GM12878 (cell line): ENCODE data around the gene SLC34A3. TPM values are rescaled to one million over a fixed set of nuclear protein-coding genes. Genes with fewer than 3 reads are reported as not detected.

Experiments used
- ATAC-seq: fragments of 200-7000 bp; cut with Tn5 transposase; 3 replicates; pipeline ENCODE4 v1.9.1; 2020; ENCODE audit warnings: mild to moderate bottlenecking, moderate library complexity
- BruUV-seq: library from RNA; stranded (reverse); fragments of 400-500 nt; replicated peaks from 2 replicates; lab custom pipeline; 2021; lab: Mats Ljungman, UMichigan
- CTCF ChIA-PET: fragments of 300-600 bp; sonication (Branson Sonifier 250); formaldehyde crosslinking; extraction: SDS; loops from one replicate; lab custom pipeline; 2021; ENCODE audit warnings: inconsistent platforms; lab: Yijun Ruan, JAX
- POLR2A ChIA-PET: fragments of 350-600 bp; formaldehyde crosslinking; extraction: SDS; loops from one replicate; lab custom pipeline; 2021; ENCODE audit warnings: inconsistent platforms; lab: Charles Lee
- RAD21 ChIA-PET: fragments of 300-600 bp; sonication (Branson Sonifier 250); formaldehyde crosslinking; loops from one replicate; lab custom pipeline; 2023; ENCODE audit warnings: antibody characterized with exemption; ENCODE audit not compliant: unreplicated experiment; lab: Charles Lee
- SMC1A ChIA-PET: fragments of 300-600 bp; sonication (Branson Sonifier 250); formaldehyde crosslinking; loops from one replicate; lab custom pipeline; 2023; ENCODE audit not compliant: unreplicated experiment, uncharacterized antibody; lab: Charles Lee
- DNase-seq: peaks from one replicate; pipeline ENCODE4 v3.0.0-alpha.2; 2011; ENCODE audit warnings: low read depth, low spot score
- FAIRE-seq: peaks from 3 replicates; lab custom pipeline; 2011; peaks lifted over from hg19 to GRCh38; lab: Jason Lieb, UNC
- H2AFZ ChIP-seq: 2 replicates; pipeline ENCODE4 v1.6.0; 2011; ENCODE audit warnings: low read depth, low read length, control low read depth; ENCODE audit not compliant: control insufficient read depth
- H3K27ac ChIP-seq: 2 replicates; pipeline ENCODE4 v1.5.1; 2011; ENCODE audit warnings: control low read depth; ENCODE audit not compliant: control insufficient read depth, insufficient read depth
- H3K27me3 ChIP-seq, 2 experiments: replicated peaks in 1 of 2; 2 replicates each; pipeline versions ENCODE4 v1.6.0 to v1.6.1; 2011; ENCODE audit warnings: low read length in 1 of 2; ENCODE audit not compliant: control insufficient read depth in 2 of 2, insufficient read depth in 2 of 2
- H3K36me3 ChIP-seq, 2 experiments: 2 replicates each; pipeline ENCODE4 v1.5.1; 2011; ENCODE audit warnings: low read length in 1 of 2; ENCODE audit not compliant: control insufficient read depth in 2 of 2, insufficient read depth in 2 of 2
- H3K4me1 ChIP-seq: 2 replicates; pipeline ENCODE4 v1.6.1; 2011; ENCODE audit warnings: mild to moderate bottlenecking, low read length, moderate library complexity, mixed read lengths; ENCODE audit not compliant: control insufficient read depth, insufficient read depth
- H3K4me2 ChIP-seq: 2 replicates; pipeline ENCODE4 v1.6.0; 2011; ENCODE audit warnings: control low read depth; ENCODE audit not compliant: control insufficient read depth, insufficient read depth
- H3K4me3 ChIP-seq: fragments of 200-600 bp; sonication (generic); 2 replicates; pipeline ENCODE4 v1.5.1; 2016
- H3K79me2 ChIP-seq: 2 replicates; pipeline ENCODE4 v1.6.0; 2011; ENCODE audit warnings: low read length; ENCODE audit not compliant: control insufficient read depth, insufficient read depth
- H3K9ac ChIP-seq: 2 replicates; pipeline ENCODE4 v1.8.0; 2011; ENCODE audit warnings: low read length, control low read depth, mixed read lengths; ENCODE audit not compliant: control insufficient read depth, insufficient read depth
- H3K9me3 ChIP-seq: replicated peaks from 3 replicates; pipeline ENCODE4 v1.5.1; 2011; ENCODE audit warnings: mild to moderate bottlenecking, low read length; ENCODE audit not compliant: control insufficient read depth, insufficient read depth
- H4K20me1 ChIP-seq: 2 replicates; pipeline ENCODE4 v1.6.0; 2011; ENCODE audit not compliant: control insufficient read depth, insufficient read depth
- ASH2L ChIP-seq: fragments of 300-600, 200-600 bp; sonication (generic); IDR thresholded peaks from 2 replicates; pipeline ENCODE4 v1.6.1; 2017; ENCODE audit warnings: low read depth, mild to moderate bottlenecking, borderline replicate concordance
- CBFB ChIP-seq: IDR thresholded peaks from 2 replicates; pipeline ENCODE4 v1.6.1; 2016; ENCODE audit warnings: antibody characterized with exemption, low read depth
- CHD1 ChIP-seq: IDR thresholded peaks from 2 replicates; pipeline ENCODE4 v1.6.1; 2012; ENCODE audit warnings: low read depth, low read length, improper control_type of control experiment
- DPF2 ChIP-seq: fragments of 450-650 bp; IDR thresholded peaks from 2 replicates; pipeline ENCODE4 v1.6.1; 2017; ENCODE audit warnings: mild to moderate bottlenecking
- ETV6 ChIP-seq, 2 experiments: fragments of 450-650 bp in 1 of 2; IDR thresholded peaks in 1 of 2; conservative IDR thresholded peaks in 1 of 2; 2 replicates each; pipeline ENCODE4 v1.6.1; 2014; ENCODE audit warnings: antibody characterized with exemption in 1 of 2, borderline replicate concordance in 1 of 2, low read depth in 1 of 2, mild to moderate bottlenecking in 1 of 2, moderate library complexity in 1 of 2
- FOS ChIP-seq: IDR thresholded peaks from 3 replicates; pipeline ENCODE4 v1.6.1; 2011; ENCODE audit warnings: borderline replicate concordance; ENCODE audit not compliant: insufficient read length; ENCODE audit errors: extremely low read depth
- GATAD2B ChIP-seq: fragments of 450-650 bp; conservative IDR thresholded peaks from 2 replicates; pipeline ENCODE4 v1.6.1; 2017; ENCODE audit warnings: low read depth, mild to moderate bottlenecking, moderate library complexity
- JUND ChIP-seq: IDR thresholded peaks from 2 replicates; pipeline ENCODE4 v1.6.1; 2012; ENCODE audit warnings: low read depth, mild to moderate bottlenecking, low read length, improper control_type of control experiment, moderate library complexity
- LARP7 ChIP-seq: fragments of 450-650 bp; IDR thresholded peaks from 2 replicates; pipeline ENCODE4 v1.6.1; 2017; ENCODE audit warnings: mild to moderate bottlenecking
- RUNX3 ChIP-seq: IDR thresholded peaks from 2 replicates; pipeline ENCODE4 v1.6.1; 2012; ENCODE audit warnings: low read length, inconsistent platforms
- STAT1 ChIP-seq: fragments of 450-650 bp; conservative IDR thresholded peaks from 2 replicates; pipeline ENCODE4 v1.6.1; 2014; ENCODE audit warnings: antibody characterized with exemption, mild to moderate bottlenecking
- TCF3 ChIP-seq: IDR thresholded peaks from 2 replicates; pipeline ENCODE4 v1.6.1; 2012; ENCODE audit warnings: low read depth, mild to moderate bottlenecking, low read length, borderline replicate concordance; ENCODE audit not compliant: insufficient read depth
- YY1 ChIP-seq: IDR thresholded peaks from 2 replicates; pipeline ENCODE4 v1.6.1; 2011; ENCODE audit warnings: low read depth, mild to moderate bottlenecking, low read length
- WGBS: methylation state at CpG from one replicate; pipeline ENCODE4 v1.1.6; 2016; ENCODE audit warnings: low lambda C conversion rate; ENCODE audit not compliant: insufficient replicate concordance, insufficient coverage; ENCODE audit errors: missing lambda C conversion rate; 5-methylcytosine and 5-hydroxymethylcytosine counted together
- in situ Hi-C: fragments of 300-500 bp; cut with MboI; formaldehyde crosslinking; loops from 9 replicates; pipeline ENCODE4 v1.14.3; 2018; ENCODE audit warnings: mixed read lengths
- intact Hi-C: fragments of 100-400 bp; cut with micrococcal nuclease; formaldehyde crosslinking; loops from one replicate; pipeline ENCODE4 v1.14.2; 2022; ENCODE audit not compliant: unreplicated experiment
- polyA plus RNA-seq, 11 experiments: library from polyadenylated mRNA; depleted of rRNA in 4 of 11; unstranded in 6 of 11; stranded (reverse) in 5 of 11; fragments of >200 nt; fragmentation: Nextera tagmentation in 4 of 11; fragmentation: Illumina TruSeq in 1 of 11; extraction: Ambion mirVana in 4 of 11; extraction: Trizol in 1 of 11; gene quantifications; 1 replicate in 1 of 11; 2 replicates in 10 of 11; pipeline versions ENCODE4 v1.2.1 to v1.2.3, GENCODE V29; 2011 to 2016; ENCODE audit warnings: inconsistent platforms in 2 of 11, missing spikeins in 2 of 11, low read depth in 1 of 11
- total RNA-seq, 4 experiments: library from RNA; depleted of rRNA in 3 of 4; stranded (reverse); fragments of >200 nt in 3 of 4; fragmentation: Illumina TruSeq in 1 of 4; extraction: Trizol in 1 of 4; gene quantifications; 2 replicates each; pipeline versions ENCODE4 v1.2.1 to v1.2.3, GENCODE V29; 2013 to 2021

Gene SLC34A3
- total and polyA plus RNA-seq, 10 of the 15 experiments (the other 5 are each of a cell fraction or from before 2014, with no cell fraction given), result not detected

GRCh38 chr9:137255448-137256114, 24.9 kb downstream of the SLC34A3 start:
- Histone ChIP-seq H3K4me1 (peaks cover 14% of the 10 kb centered on the region), H3K9me3 (no peaks in the 10 kb centered on the region), H3K4me2 (peak overlapping the region; percentile 81), H3K79me2 (peaks cover 18% of the 10 kb centered on the region), H3K9ac (peak overlapping the region; percentile 74), H4K20me1 (no peaks in the 10 kb centered on the region), H3K27me3 (no peaks in the 10 kb centered on the region), H2AFZ (peak overlapping the region; percentile 78), H3K27ac (peak overlapping the region; percentile 77), H3K4me3 (peak overlapping the region; percentile 93), H3K36me3 (peaks cover 2 to 8% of the 10 kb centered on the region in 2 experiments; a peak in 3 of 4 replicates)
- FAIRE-seq (no peak), DNase-seq (no peak), ATAC-seq (peak; percentile 47)
- SMC1A ChIA-PET, result interaction anchor here (1.6 kb wide), 1 partner anchor 19 kb away, joined by 5 read pairs; no protein-coding TSS in a partner anchor
- in situ Hi-C loops (no loop called here), intact Hi-C loops (no loop called here)
- BruUV-seq, result no TSS peak
- 1% methylated on average over 51 of the region's 51 CpGs for WGBS
- RAD21 ChIA-PET, result interaction anchor here (0.6 to 2.2 kb wide), 6 partner anchors 15 to 343 kb away, joined by 3 to 13 read pairs (median 5); partner anchors contain the start of gene TUBB4B
- CTCF ChIA-PET, result interaction anchor here (1.0 to 1.6 kb wide), 7 partner anchors 9 to 27 kb away, joined by 3 to 7 read pairs (median 4); partner anchors contain the start of gene TUBB4B
- POLR2A ChIA-PET, result interaction anchor here (0.6 to 6.2 kb wide), 8 partner anchors 12 to 105 kb away, joined by 3 to 112 read pairs (median 6); partner anchors contain the start of gene TUBB4B
- TF ChIP-seq STAT1 (no peak), ETV6 (conservative IDR thresholded peaks at IDR 0.05 in 1 of 2, IDR thresholded peaks at IDR 0.05 in 1 of 2; ENCODE audit: borderline replicate concordance in 1 of 2, low read depth in 1 of 2) (0 out of 4 replicates have a peak, but pooled peaks of 1 of the 2 experiments have one; percentile 38), RUNX3 (peak; percentile 54; the same call in 1 of the 2 replicates), GATAD2B (peak; percentile 78; the same call in 1 of the 2 replicates), DPF2 (no peak), LARP7 (peak; percentile 20; the same call in 1 of the 2 replicates), ASH2L (peak; percentile 82; the same call in 1 of the 2 replicates), CHD1 (0 out of 2 replicates have a peak, but pooled peaks have one; percentile 17), TCF3 (0 out of 2 replicates have a peak, but pooled peaks have one; percentile 57), FOS (no peak), YY1 (peak; percentile 75), JUND (no peak), CBFB (0 out of 2 replicates have a peak, but pooled peaks have one; percentile 14)
